ENCODE measurements around the gene TUG1. TPM values are rescaled to one million over a fixed set of nuclear protein-coding genes. Genes with fewer than 3 reads are reported as not detected.

The TUG1 gene
- total RNA-seq, 1 donor = 74.6 TPM

DNA sequence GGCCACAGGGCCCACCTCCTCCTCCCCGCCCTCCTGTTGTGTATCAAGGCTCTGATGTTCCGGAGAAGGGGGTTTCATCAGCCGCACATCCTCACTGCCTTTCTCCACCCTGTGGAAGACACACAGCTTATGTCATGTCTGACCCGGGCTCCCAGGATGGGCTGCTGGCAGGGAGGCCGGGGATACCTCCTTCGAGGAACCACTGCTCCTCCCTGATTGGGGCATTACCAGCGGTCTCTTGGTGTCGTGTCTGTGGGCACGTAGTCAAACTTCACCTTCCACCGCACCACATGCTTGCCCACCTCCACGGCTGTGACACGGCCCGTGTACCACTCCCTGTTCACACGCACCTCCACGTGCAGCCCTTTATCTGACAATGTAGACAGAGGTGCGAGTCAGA lies 36.4 kb upstream of the TUG1 start:
- DNase-seq (ENCODE audit: insufficient read length, low spot score, missing footprints) = no peak
- Histone ChIP-seq H3K4me2 (ENCODE audit: insufficient read depth, low read length) (no peak overlapping the region), H2AFZ (ENCODE audit: low read length) (no peak overlapping the region), H3K9me3 (ENCODE audit: low read depth, low read length) (no peaks in the 10 kb centered on the region), H3K27me3 (ENCODE audit: insufficient read depth, low read length) (no peaks in the 10 kb centered on the region), H3K27ac (ENCODE audit: low read depth, low read length) (no peak overlapping the region), H4K20me1 (ENCODE audit: insufficient read depth, low read length) (peaks cover 7% of the 10 kb centered on the region), H3K4me3 (ENCODE audit: insufficient read depth, low read length) (no peak overlapping the region), H3K4me1 (ENCODE audit: insufficient read depth, low read length) (no peaks in the 10 kb centered on the region), H3K36me3 (ENCODE audit: insufficient read depth, low read length) (peaks cover 86% of the 10 kb centered on the region), H3K79me2 (ENCODE audit: insufficient read depth, low read length) (no peaks in the 10 kb centered on the region)
- TF ChIP-seq CTCF (IDR thresholded peaks at IDR 0.05; ENCODE audit: extremely low read depth, low read depth, low read length) = no peak

DNA sequence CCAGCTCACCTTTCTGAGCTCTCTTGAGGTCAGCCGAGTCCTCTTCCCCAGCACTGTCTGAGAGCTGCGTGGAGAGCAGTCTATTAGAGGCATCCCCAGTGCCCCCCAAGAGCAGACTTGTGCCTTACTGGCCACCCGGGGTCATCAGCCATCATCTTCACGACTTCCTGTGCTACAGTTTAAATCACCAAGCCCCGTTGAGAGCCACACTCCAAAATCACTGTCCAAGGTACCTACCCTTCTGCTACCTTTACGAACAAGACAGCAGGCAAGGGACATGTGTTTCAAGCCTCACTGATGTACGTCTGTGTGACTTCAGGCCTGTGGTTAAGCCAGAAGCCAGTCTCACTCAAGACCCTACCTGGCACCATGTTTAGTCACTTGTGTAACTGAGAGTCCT lies 35.6 kb upstream of the TUG1 start:
- H3K4me2 ChIP-seq (ENCODE audit: insufficient read depth, low read length) = no peak overlapping the region
- H2AFZ ChIP-seq (ENCODE audit: low read length) = no peak overlapping the region
- peaks cover 86% of the 10 kb centered on the region for H3K36me3 ChIP-seq (ENCODE audit: insufficient read depth, low read length)
- H3K27me3 ChIP-seq (ENCODE audit: insufficient read depth, low read length) = no peaks in the 10 kb centered on the region
- H4K20me1 ChIP-seq (ENCODE audit: insufficient read depth, low read length) = peaks cover 7% of the 10 kb centered on the region
- H3K4me3 ChIP-seq (ENCODE audit: insufficient read depth, low read length) = no peak overlapping the region
- DNase-seq (ENCODE audit: insufficient read length, low spot score, missing footprints) = no peak
- no peaks in the 10 kb centered on the region for H3K4me1 ChIP-seq (ENCODE audit: insufficient read depth, low read length)
- no peak for TF ChIP-seq CTCF (IDR thresholded peaks at IDR 0.05; ENCODE audit: extremely low read depth, low read depth, low read length)
- H3K27ac ChIP-seq (ENCODE audit: low read depth, low read length) = no peak overlapping the region
- H3K79me2 ChIP-seq (ENCODE audit: insufficient read depth, low read length) = no peaks in the 10 kb centered on the region
- H3K9me3 ChIP-seq (ENCODE audit: low read depth, low read length) = no peaks in the 10 kb centered on the region

GRCh38 chr22:30934053-30934452 lies 35.0 kb upstream of the TUG1 start:
- Histone ChIP-seq H3K4me3 (ENCODE audit: insufficient read depth, low read length) (no peak overlapping the region), H3K79me2 (ENCODE audit: insufficient read depth, low read length) (no peaks in the 10 kb centered on the region), H3K4me1 (ENCODE audit: insufficient read depth, low read length) (no peaks in the 10 kb centered on the region), H3K9me3 (ENCODE audit: low read depth, low read length) (no peaks in the 10 kb centered on the region), H3K27ac (ENCODE audit: low read depth, low read length) (no peak overlapping the region), H2AFZ (ENCODE audit: low read length) (no peak overlapping the region), H3K4me2 (ENCODE audit: insufficient read depth, low read length) (no peak overlapping the region), H3K36me3 (ENCODE audit: insufficient read depth, low read length) (peaks cover 91% of the 10 kb centered on the region), H3K27me3 (ENCODE audit: insufficient read depth, low read length) (no peaks in the 10 kb centered on the region), H4K20me1 (ENCODE audit: insufficient read depth, low read length) (peaks cover 7% of the 10 kb centered on the region)
- TF ChIP-seq CTCF (IDR thresholded peaks at IDR 0.05; ENCODE audit: extremely low read depth, low read depth, low read length) = no peak
- no peak for DNase-seq (ENCODE audit: insufficient read length, low spot score, missing footprints)

DNA sequence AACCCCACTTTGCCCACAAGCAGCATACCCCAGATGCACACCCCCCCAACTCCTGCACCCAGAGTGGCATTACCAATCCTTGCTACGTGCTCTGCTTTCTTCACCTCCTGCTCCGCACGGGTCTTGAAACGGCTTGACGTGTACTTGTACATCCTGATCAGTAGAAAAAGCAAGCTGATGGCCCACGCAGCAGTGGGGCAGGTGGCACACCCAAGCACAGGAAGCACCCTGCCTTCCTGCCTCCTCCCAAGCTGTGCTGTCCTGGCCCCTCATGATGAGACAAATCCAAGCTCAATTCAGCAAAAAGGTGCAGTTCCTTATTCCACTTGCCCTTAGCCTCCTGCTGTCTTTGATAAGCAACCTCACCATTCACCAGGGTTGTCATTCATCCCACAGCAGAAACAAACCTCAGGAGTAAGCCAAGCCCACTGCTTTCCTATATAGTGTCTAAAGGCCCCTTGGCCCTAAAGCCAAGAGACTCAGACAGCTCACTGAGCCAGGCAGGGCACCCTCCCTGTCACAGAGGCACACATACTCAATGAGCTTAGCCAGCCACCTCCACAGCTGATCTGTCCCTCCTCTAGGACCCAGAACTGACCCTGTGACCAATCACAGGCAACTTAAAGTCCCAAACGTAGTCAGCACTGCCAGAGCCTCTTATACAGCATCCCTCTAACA lies 28.2 kb upstream of the TUG1 start:
- no peak overlapping the region for H2AFZ ChIP-seq (ENCODE audit: low read length)
- no peak for DNase-seq (ENCODE audit: insufficient read length, low spot score, missing footprints)
- no peak overlapping the region for H3K4me2 ChIP-seq (ENCODE audit: insufficient read depth, low read length)
- no peak overlapping the region for H3K27ac ChIP-seq (ENCODE audit: low read depth, low read length)
- no peak for TF ChIP-seq CTCF (IDR thresholded peaks at IDR 0.05; ENCODE audit: extremely low read depth, low read depth, low read length)
- H3K4me3 ChIP-seq (ENCODE audit: insufficient read depth, low read length) = no peak overlapping the region
- no peaks in the 10 kb centered on the region for H3K9me3 ChIP-seq (ENCODE audit: low read depth, low read length)
- H3K36me3 ChIP-seq (ENCODE audit: insufficient read depth, low read length) = peaks cover 94% of the 10 kb centered on the region
- H3K79me2 ChIP-seq (ENCODE audit: insufficient read depth, low read length) = no peaks in the 10 kb centered on the region
- H3K27me3 ChIP-seq (ENCODE audit: insufficient read depth, low read length) = no peaks in the 10 kb centered on the region
- H4K20me1 ChIP-seq (ENCODE audit: insufficient read depth, low read length) = peaks cover 3% of the 10 kb centered on the region
- no peaks in the 10 kb centered on the region for H3K4me1 ChIP-seq (ENCODE audit: insufficient read depth, low read length)

All from osteoblast (primary cell).